ENCODE data around the gene KIF1B.

KIF1B gene

DNA sequence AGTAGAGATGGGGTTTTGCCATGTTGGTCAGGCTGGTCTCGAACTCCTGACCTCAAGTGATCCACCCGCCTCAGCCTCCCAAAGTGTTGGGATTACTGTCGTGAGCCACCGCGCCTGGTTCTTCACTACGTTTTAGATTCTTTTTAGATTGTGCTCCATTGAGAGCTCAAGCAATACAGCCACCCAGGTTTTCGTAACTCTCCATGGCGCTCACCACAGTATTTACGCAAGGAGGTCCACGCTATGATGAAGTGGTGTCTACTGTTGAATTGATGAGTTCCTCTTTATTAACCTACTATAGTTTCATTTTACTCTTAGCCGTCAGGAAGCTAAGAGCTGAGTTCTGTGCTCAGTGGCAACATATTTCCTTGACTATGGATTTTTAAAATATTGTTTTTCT is 1.8 kb upstream of the KIF1B start:
- no peak overlapping the region for H3K4me3 ChIP-seq (ENCODE audit: low read depth, low read length)
- no peak for DNase-seq (ENCODE audit: low read depth)
- TF ChIP-seq, protein P1, sequence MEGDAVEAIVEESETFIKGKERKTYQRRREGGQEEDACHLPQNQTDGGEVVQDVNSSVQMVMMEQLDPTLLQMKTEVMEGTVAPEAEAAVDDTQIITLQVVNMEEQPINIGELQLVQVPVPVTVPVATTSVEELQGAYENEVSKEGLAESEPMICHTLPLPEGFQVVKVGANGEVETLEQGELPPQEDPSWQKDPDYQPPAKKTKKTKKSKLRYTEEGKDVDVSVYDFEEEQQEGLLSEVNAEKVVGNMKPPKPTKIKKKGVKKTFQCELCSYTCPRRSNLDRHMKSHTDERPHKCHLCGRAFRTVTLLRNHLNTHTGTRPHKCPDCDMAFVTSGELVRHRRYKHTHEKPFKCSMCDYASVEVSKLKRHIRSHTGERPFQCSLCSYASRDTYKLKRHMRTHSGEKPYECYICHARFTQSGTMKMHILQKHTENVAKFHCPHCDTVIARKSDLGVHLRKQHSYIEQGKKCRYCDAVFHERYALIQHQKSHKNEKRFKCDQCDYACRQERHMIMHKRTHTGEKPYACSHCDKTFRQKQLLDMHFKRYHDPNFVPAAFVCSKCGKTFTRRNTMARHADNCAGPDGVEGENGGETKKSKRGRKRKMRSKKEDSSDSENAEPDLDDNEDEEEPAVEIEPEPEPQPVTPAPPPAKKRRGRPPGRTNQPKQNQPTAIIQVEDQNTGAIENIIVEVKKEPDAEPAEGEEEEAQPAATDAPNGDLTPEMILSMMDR (IDR thresholded peaks at IDR 0.05; ENCODE audit: insufficient read depth, low read depth, low read length, missing control alignments), result no peak

DNA sequence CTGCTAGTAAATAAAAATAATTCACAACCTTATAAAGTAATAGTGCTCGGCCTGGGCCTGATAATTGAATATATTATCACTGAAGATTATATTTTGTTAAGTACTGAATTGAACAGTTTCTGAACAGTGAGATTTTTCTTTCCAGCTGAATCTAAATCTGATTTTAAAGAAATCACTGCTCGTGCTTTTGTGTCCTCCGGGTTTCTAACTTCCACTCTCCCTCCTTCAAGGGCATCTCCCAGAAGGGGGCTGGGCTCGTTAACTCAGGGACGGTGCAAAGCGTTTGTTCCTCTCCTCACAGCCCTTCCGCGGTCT is 823 bp upstream of the KIF1B start:
- H3K4me3 ChIP-seq (ENCODE audit: low read depth, low read length), result peak overlapping the region; percentile 96
- DNase-seq (ENCODE audit: low read depth), result no peak
- TF ChIP-seq, protein P1 (IDR thresholded peaks at IDR 0.05; ENCODE audit: insufficient read depth, low read depth, low read length, missing control alignments), result no peak

DNA sequence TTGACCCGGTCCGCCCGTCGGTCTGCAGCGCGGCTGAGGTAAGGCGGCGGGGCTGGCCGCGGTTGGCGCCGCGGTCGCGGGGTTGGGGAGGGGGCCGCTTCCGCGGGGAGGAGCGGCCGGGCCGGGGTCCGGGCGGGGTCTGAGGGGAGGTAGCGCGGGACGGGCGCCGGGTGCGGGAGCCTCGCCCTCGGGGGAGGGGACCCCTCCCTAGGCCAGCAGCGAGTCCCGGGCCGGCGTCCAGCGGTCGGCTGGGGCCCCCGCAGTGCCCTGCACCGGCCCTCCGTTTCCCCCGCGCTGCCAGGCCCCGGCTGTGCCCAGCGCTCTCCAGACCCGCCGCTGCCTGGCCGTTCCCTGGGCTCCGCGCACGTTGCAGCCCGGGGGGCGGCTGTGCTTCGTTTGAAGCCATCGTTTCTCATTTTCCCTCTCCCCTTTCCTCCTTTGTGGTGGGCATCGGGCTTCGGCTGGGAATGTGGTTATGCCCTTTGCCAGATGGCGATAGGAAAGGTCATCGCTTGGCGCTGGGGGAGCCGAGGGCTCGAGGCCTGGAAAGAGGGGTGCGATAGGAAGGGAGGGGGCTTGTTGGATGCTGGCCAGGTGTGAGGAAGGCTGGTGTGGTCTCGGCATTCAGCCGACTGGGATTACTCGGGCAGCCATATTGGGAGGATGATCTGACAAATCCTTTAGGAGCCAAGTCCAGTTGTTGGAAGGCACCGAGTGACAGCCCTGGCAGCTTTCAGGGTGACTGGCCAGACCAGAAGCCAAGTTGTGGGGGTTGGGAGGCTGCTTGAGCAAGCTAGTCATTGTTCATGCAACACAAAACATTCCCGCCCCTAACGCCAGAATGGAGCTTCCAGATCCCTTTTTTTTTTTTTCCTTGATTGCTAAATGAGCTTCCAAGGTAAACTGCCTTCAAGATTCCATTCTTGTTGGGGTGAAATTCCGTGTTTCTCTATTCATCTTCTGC is 753 bp downstream of the KIF1B start:
- TF ChIP-seq, protein P1 (IDR thresholded peaks at IDR 0.05; ENCODE audit: insufficient read depth, low read depth, low read length, missing control alignments), result no peak
- H3K4me3 ChIP-seq (ENCODE audit: low read depth, low read length), result peak overlapping the region; percentile 96
- peak; percentile 28 for DNase-seq (ENCODE audit: low read depth)

DNA sequence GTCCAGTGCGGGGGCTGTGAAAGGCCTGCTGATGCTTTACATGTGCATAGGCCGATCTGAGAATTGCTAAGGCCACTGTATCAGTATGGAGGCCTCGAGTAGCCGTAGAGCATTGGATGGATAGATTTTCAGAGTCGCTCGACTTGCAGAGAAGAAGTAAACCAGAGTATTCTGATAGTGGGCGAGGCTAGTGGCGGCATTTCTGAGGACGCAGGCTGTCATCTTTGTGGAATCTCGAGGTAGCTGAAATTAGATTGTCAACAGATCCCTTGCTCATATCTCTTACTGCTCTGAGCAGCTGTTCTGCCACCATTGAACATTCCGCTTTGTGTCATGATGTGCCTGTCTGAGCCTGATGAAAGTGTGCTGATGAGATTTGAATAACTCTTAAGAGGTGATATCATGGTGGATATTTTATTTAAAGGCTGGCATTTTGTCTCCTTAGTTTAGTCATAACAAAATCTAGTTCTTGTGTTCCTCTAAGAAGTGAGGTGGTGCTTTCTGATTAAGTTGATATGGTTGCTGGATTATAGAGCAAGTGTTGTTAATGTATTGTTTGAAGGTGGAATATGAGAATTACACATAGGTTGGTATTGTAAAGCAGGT is 1.5 kb downstream of the KIF1B start:
- no peak for DNase-seq (ENCODE audit: low read depth)
- no peak overlapping the region for H3K4me3 ChIP-seq (ENCODE audit: low read depth, low read length)
- TF ChIP-seq, protein P1 (IDR thresholded peaks at IDR 0.05; ENCODE audit: insufficient read depth, low read depth, low read length, missing control alignments), result no peak

DNA sequence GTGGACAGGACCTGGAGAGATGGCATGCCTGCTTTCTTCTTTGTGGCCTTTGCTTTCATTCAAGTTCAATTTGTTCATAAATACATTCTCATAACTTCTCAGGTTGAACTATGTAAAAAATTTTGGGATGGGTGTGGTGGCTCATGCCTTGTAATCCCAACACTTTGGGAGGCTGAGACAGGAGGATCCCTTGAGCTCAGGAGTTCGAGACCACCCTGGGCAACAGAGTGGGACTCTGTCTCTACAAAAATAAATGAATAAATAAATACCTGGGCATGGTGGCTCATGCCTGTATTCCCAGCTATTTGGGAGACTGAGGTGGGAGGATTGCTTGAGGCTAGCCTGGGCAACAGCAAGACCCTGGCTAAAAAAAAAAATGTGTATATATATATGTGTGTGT is 2.1 kb downstream of the KIF1B start:
- TF ChIP-seq, protein P1 (IDR thresholded peaks at IDR 0.05; ENCODE audit: insufficient read depth, low read depth, low read length, missing control alignments), result no peak
- no peak for DNase-seq (ENCODE audit: low read depth)
- no peak overlapping the region for H3K4me3 ChIP-seq (ENCODE audit: low read depth, low read length)

DNA sequence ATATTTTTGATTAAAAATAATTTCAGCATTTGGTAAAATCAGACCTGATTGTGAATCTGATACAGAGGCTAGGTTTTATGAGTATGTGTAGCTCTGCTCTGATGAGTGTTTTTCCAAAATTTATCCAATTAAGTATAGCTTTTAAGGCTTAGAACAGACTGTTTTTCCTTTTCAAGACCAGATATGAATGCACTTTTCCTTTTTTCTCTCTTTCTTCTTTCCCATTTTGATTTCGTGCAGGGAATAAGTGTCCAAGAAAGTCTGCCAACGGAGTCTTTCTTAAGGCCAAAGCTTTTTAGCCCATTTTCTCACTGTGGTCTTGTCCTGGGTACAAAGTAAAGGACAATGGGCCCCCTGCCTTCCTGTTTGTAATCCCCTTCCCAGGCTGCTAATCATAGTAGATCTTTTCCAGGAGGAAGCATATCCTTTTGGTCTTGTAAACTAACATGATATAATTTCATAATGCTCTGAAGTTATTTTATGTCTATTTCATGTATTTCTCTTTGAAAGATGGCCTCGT is 2.9 kb downstream of the KIF1B start:
- H3K4me3 ChIP-seq (ENCODE audit: low read depth, low read length), result no peak overlapping the region
- DNase-seq (ENCODE audit: low read depth), result no peak
- TF ChIP-seq, protein P1 (IDR thresholded peaks at IDR 0.05; ENCODE audit: insufficient read depth, low read depth, low read length, missing control alignments), result no peak

All from GM12865 (cell line).